ENCODE results near the gene NCKAP5. TPM values are rescaled to one million over a fixed set of nuclear protein-coding genes. Genes with fewer than 3 reads are reported as not detected.

Gene NCKAP5
- total and polyA plus RNA-seq, 2 donors (not counting 1 experiment from before 2014, with no cell fraction given): not detected

- Mint-ChIP-seq H3K4me3 (no peak overlapping the region), H3K27ac (no peak overlapping the region), H3K4me1 (no peaks in the 10 kb centered on the region), H3K27me3 (no peaks in the 10 kb centered on the region), H3K9me3 (ENCODE audit: insufficient read depth) (no peaks in the 10 kb centered on the region)
- CTCF ChIA-PET: no interaction called here
- H3K79me2 ChIP-seq (ENCODE audit: control insufficient read depth, insufficient read depth, low read length): no peaks in the 10 kb centered on the region
- TF ChIP-seq CTCF (IDR thresholded peaks at IDR 0.05) (no peak), EZH2 (IDR thresholded peaks at IDR 0.05; ENCODE audit: borderline replicate concordance, insufficient read depth, low read depth, low read length, poor library complexity, severe bottlenecking) (no peak)
- no peak overlapping the region for H2AFZ ChIP-seq (ENCODE audit: insufficient read depth, low read depth, low read length, poor library complexity, severe bottlenecking)
- no peaks in the 10 kb centered on the region for H4K20me1 ChIP-seq (ENCODE audit: control insufficient read depth, insufficient read depth, low read length, poor library complexity, severe bottlenecking)
- DNase-seq (no peak), ATAC-seq (ENCODE audit: low read depth) (no peak)
- H3K27ac ChIP-seq (ENCODE audit: low read length in 2 of 2): no peak overlapping the region
- no peak overlapping the region for H3K4me3 ChIP-seq (ENCODE audit: control extremely low read depth in 1 of 5, extremely low read depth in 1 of 5, insufficient read depth in 1 of 5, low read depth in 2 of 5, low read length in 4 of 5)
- intact Hi-C loops (cut with micrococcal nuclease): no loop called here
- WGBS (ENCODE audit: insufficient coverage): 33% methylated on average over 4 of the region's 5 CpGs
- no peaks in the 10 kb centered on the region for H3K36me3 ChIP-seq (replicated peaks in 1 of 2; ENCODE audit: control extremely low read depth in 1 of 2, control insufficient read depth in 1 of 2, extremely low read depth in 1 of 2, insufficient read depth in 2 of 2, low read length in 1 of 2)
- no peaks in the 10 kb centered on the region for H3K9me3 ChIP-seq (ENCODE audit: control extremely low read depth in 1 of 3, control insufficient read depth in 2 of 3, insufficient read depth in 1 of 3, low read length in 2 of 3)
- H3K4me2 ChIP-seq (replicated peaks; ENCODE audit: low read depth, low read length, poor library complexity, severe bottlenecking): no peak overlapping the region
- no peaks in the 10 kb centered on the region for H3K27me3 ChIP-seq (replicated peaks in 1 of 4; ENCODE audit: control extremely low read depth in 1 of 4, control insufficient read depth in 3 of 4, insufficient read depth in 4 of 4, low read length in 3 of 4)
- no peak overlapping the region for H3K9ac ChIP-seq (ENCODE audit: low read length)
- POLR2A ChIA-PET: no interaction called here
- H3K4me1 ChIP-seq (ENCODE audit: control insufficient read depth in 2 of 2, insufficient read depth in 2 of 2, low read length in 2 of 2): no peaks in the 10 kb centered on the region
Observed at GRCh38 chr2:133422931-133423351, 145.3 kb downstream of the NCKAP5 start.

GRCh38 chr2:133421516-133422324 lies 146.5 kb downstream of the NCKAP5 start:
- CTCF ChIA-PET: no interaction called here
- ATAC-seq (ENCODE audit: low read depth): no peak
- Mint-ChIP-seq H3K27me3 (no peaks in the 10 kb centered on the region), H3K4me3 (no peak overlapping the region), H3K9me3 (ENCODE audit: insufficient read depth) (no peaks in the 10 kb centered on the region), H3K27ac (no peak overlapping the region), H3K4me1 (no peaks in the 10 kb centered on the region)
- TF ChIP-seq CTCF (IDR thresholded peaks at IDR 0.05) (no peak), EZH2 (IDR thresholded peaks at IDR 0.05; ENCODE audit: borderline replicate concordance, insufficient read depth, low read depth, low read length, poor library complexity, severe bottlenecking) (no peak)
- no peak for DNase-seq
- H3K4me3 ChIP-seq (ENCODE audit: control extremely low read depth in 1 of 5, extremely low read depth in 1 of 5, insufficient read depth in 1 of 5, low read depth in 2 of 5, low read length in 4 of 5): no peak overlapping the region
- POLR2A ChIA-PET: no interaction called here
- H3K27ac ChIP-seq (ENCODE audit: low read length in 2 of 2): no peak overlapping the region
- no peaks in the 10 kb centered on the region for H3K36me3 ChIP-seq (replicated peaks in 1 of 2; ENCODE audit: control extremely low read depth in 1 of 2, control insufficient read depth in 1 of 2, extremely low read depth in 1 of 2, insufficient read depth in 2 of 2, low read length in 1 of 2)
- WGBS (ENCODE audit: insufficient coverage): 62% methylated on average over 4 of the region's 4 CpGs
- intact Hi-C loops (cut with micrococcal nuclease): no loop called here
- no peaks in the 10 kb centered on the region for H3K9me3 ChIP-seq (ENCODE audit: control extremely low read depth in 1 of 3, control insufficient read depth in 2 of 3, insufficient read depth in 1 of 3, low read length in 2 of 3)
- H2AFZ ChIP-seq (ENCODE audit: insufficient read depth, low read depth, low read length, poor library complexity, severe bottlenecking): no peak overlapping the region
- H3K4me2 ChIP-seq (replicated peaks; ENCODE audit: low read depth, low read length, poor library complexity, severe bottlenecking): no peak overlapping the region
- H4K20me1 ChIP-seq (ENCODE audit: control insufficient read depth, insufficient read depth, low read length, poor library complexity, severe bottlenecking): no peaks in the 10 kb centered on the region
- H3K79me2 ChIP-seq (ENCODE audit: control insufficient read depth, insufficient read depth, low read length): no peaks in the 10 kb centered on the region
- no peaks in the 10 kb centered on the region for H3K27me3 ChIP-seq (replicated peaks in 1 of 4; ENCODE audit: control extremely low read depth in 1 of 4, control insufficient read depth in 3 of 4, insufficient read depth in 4 of 4, low read length in 3 of 4)
- no peaks in the 10 kb centered on the region for H3K4me1 ChIP-seq (ENCODE audit: control insufficient read depth in 2 of 2, insufficient read depth in 2 of 2, low read length in 2 of 2)
- H3K9ac ChIP-seq (ENCODE audit: low read length): no peak overlapping the region
